ENCODE measurements around the gene SIK3. TPM values are rescaled to one million over a fixed set of nuclear protein-coding genes. Genes with fewer than 3 reads are reported as not detected.

The SIK3 gene
- total RNA-seq, 4 donors from 2014 or later = 45.0 to 70.2 (median 48.8) TPM

DNA sequence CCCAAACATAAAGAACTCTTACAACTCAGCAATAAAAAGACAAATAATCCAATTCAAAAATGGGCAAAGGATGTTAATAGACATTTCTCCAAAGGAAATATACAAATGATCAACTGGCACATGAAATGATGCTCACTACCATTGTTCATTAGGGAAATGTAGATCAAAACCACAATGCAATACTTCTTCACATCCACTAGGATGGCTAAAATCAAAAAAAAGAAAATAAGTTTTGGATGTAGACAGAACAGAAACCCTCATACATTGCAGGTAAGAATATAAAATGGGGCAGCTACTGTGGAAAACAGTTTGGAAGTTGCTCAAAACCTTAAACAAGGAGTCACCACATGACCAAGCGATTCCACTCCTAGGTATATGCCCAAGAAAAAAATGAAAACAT is 16.3 kb downstream of the SIK3 start:
- H3K9me3 ChIP-seq = no peaks in the 10 kb centered on the region
- H3K4me3 ChIP-seq = no peak overlapping the region
- 98 to 100% methylated on average over 1 of the region's 1 CpG for WGBS, 2 donors
- H3K27ac ChIP-seq = no peak overlapping the region
- H3K36me3 ChIP-seq = no peaks in the 10 kb centered on the region
- peaks cover 0 to 91% (median 26%) of the 10 kb centered on the region in 4 donors for H3K4me1 ChIP-seq
- no peak for DNase-seq (ENCODE audit: low spot score in 2 of 2)
- TF ChIP-seq POLR2A (IDR thresholded peaks at IDR 0.05) = no peak
- TF ChIP-seq, protein P1, sequence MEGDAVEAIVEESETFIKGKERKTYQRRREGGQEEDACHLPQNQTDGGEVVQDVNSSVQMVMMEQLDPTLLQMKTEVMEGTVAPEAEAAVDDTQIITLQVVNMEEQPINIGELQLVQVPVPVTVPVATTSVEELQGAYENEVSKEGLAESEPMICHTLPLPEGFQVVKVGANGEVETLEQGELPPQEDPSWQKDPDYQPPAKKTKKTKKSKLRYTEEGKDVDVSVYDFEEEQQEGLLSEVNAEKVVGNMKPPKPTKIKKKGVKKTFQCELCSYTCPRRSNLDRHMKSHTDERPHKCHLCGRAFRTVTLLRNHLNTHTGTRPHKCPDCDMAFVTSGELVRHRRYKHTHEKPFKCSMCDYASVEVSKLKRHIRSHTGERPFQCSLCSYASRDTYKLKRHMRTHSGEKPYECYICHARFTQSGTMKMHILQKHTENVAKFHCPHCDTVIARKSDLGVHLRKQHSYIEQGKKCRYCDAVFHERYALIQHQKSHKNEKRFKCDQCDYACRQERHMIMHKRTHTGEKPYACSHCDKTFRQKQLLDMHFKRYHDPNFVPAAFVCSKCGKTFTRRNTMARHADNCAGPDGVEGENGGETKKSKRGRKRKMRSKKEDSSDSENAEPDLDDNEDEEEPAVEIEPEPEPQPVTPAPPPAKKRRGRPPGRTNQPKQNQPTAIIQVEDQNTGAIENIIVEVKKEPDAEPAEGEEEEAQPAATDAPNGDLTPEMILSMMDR (IDR thresholded peaks at IDR 0.05) = peak in 1 of 5 experiments; percentile 13
- no peaks in the 10 kb centered on the region for H3K27me3 ChIP-seq

DNA sequence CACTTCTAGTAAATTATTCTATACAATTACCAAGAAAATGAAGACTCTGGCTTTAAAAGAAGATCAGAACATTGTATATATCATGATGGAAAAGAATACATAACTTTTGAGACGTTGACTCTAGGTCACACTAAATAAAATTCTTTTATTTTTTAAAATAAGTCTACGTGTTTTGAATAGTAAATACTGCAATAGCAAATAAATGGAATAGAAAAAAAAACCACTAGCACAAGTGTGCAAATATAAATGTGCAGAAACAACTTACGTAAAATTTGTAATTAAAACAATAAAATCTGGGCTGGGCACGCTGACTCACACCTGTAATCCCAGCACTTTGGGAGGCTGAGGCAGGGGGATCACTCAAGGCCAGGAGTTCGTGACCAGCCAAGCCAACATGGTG is 17.9 kb downstream of the SIK3 start:
- H3K36me3 ChIP-seq = no peaks in the 10 kb centered on the region
- no peaks in the 10 kb centered on the region for H3K27me3 ChIP-seq
- no peak overlapping the region for H3K27ac ChIP-seq
- no peak overlapping the region for H3K4me3 ChIP-seq
- DNase-seq (ENCODE audit: low spot score in 2 of 2) = no peak
- 95 to 96% methylated on average over 5 of the region's 5 CpGs for WGBS, 2 donors
- H3K4me1 ChIP-seq = peaks cover 0 to 91% (median 30%) of the 10 kb centered on the region in 4 donors
- H3K9me3 ChIP-seq = no peaks in the 10 kb centered on the region
- TF ChIP-seq, protein P1 (IDR thresholded peaks at IDR 0.05) = no peak
- no peak for TF ChIP-seq EP300 (IDR thresholded peaks at IDR 0.05)
- TF ChIP-seq POLR2A (IDR thresholded peaks at IDR 0.05) = no peak

DNA sequence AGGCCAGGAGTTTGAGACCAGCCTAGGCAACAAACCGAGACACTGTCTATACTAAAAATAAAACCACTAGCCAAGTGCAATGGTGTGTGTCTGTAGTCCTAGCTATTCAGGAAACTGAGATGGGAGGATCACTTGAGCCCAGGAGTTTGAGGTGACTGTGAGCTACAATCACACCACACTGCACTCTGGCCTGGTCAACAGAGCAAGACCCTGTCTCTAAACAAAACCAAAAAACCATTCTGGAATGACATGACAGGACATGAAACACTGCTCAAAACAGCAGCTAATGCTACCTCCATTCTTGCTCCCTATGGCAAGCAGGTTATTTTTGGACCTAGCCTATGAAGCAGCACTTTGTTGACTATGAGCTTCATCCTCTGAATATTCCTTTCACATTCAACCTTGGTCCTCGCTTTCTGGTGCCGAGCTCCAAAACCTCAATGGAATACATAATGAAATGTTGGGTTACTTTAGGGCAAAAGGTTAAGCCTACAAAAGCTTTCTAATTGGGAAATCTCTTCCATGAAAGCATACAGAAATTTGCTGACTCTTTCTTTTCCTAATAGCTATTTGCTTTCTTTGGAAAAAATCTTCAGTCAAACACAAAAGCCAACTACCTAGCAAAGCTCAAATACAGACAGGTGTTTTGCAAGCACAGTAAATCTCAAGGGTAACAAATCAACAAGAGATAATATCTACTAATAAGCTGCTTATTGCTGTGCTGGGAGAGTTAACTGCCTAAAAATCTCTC is 21.1 kb downstream of the SIK3 start:
- Histone ChIP-seq H3K27ac (peak overlapping the region in 2 of 4 donors; percentile 17 to 36), H3K27me3 (no peaks in the 10 kb centered on the region), H3K36me3 (no peaks in the 10 kb centered on the region), H3K4me3 (no peak overlapping the region), H3K4me1 (peaks cover 0 to 83% (median 38%) of the 10 kb centered on the region in 4 donors), H3K9me3 (no peaks in the 10 kb centered on the region)
- peak in 1 of 2 donors; percentile 8 for TF ChIP-seq EP300 (IDR thresholded peaks at IDR 0.05)
- TF ChIP-seq, protein P1 (IDR thresholded peaks at IDR 0.05) = no peak
- 43 to 47% methylated on average over 3 of the region's 3 CpGs for WGBS, 2 donors
- no peak for DNase-seq (ENCODE audit: low spot score in 2 of 2)

DNA sequence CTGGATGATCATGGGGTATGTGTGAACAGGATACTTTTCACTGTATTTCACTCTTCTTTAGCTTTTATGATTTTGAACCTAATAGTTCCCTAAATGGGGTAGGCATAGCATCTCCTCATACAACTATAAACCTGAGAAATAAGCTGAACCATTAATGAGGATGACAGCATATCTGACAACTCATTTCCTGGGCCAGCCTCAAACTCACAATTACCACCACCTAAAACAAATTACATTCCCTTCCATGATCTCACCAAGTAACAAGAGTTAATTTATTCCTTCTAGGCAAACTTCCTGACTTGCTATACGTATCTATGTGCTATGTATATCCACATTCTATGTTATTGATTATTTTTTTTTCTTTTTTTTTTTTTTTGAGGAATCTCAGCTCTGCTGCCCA is 23.0 kb downstream of the SIK3 start:
- H3K36me3 ChIP-seq = no peaks in the 10 kb centered on the region
- H3K4me1 ChIP-seq = peaks cover 0 to 83% (median 53%) of the 10 kb centered on the region in 4 donors
- DNase-seq (ENCODE audit: low spot score in 2 of 2) = no peak
- H3K4me3 ChIP-seq = no peak overlapping the region
- TF ChIP-seq EP300 (IDR thresholded peaks at IDR 0.05) = no peak
- no peak for TF ChIP-seq POLR2A (IDR thresholded peaks at IDR 0.05)
- TF ChIP-seq, protein P1 (IDR thresholded peaks at IDR 0.05) = no peak
- H3K9me3 ChIP-seq = no peaks in the 10 kb centered on the region
- no peaks in the 10 kb centered on the region for H3K27me3 ChIP-seq
- 81 to 83% methylated on average over 1 of the region's 1 CpG for WGBS, 2 donors
- no peak overlapping the region for H3K27ac ChIP-seq

DNA sequence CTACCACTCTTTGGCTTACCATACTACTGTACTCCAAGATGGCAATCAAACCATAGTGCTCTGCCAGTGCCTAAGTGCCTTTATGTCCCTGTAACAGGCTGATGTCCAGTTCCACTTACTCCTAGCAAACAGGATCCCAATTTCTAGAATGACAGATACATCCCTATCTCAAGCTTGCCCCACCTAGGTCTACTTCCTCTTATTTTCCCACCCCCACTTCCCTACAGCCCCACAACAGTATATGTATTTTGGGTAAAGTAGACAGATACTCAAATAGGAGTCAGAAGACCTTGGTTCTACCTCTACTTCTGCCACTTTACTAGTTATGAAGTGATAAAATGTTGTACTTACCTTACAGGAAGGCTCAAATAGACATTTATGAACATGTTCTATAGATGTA is 24.1 kb downstream of the SIK3 start:
- Histone ChIP-seq H3K4me1 (peaks cover 4 to 85% (median 53%) of the 10 kb centered on the region in 4 donors), H3K27me3 (no peaks in the 10 kb centered on the region), H3K27ac (no peak overlapping the region), H3K36me3 (no peaks in the 10 kb centered on the region), H3K4me3 (no peak overlapping the region), H3K9me3 (no peaks in the 10 kb centered on the region)
- no peak for DNase-seq (ENCODE audit: low spot score in 2 of 2)
- TF ChIP-seq POLR2A (IDR thresholded peaks at IDR 0.05) (no peak), EP300 (IDR thresholded peaks at IDR 0.05) (no peak)
- TF ChIP-seq, protein P1 (IDR thresholded peaks at IDR 0.05) = no peak
